ENCODE data around the gene RAMAC. TPM values are rescaled to one million over a fixed set of nuclear protein-coding genes. Genes with fewer than 3 reads are reported as not detected.
A peak's percentile ranks its signal among the peaks of the same experiment; 100 is the strongest.

RAMAC gene
- total RNA-seq, 3 donors from 2014 or later (not counting 1 experiment from before 2014, with no cell fraction given): 15.4 to 27.2 (median 25.7) TPM

GRCh38 chr15:83014205-83014653 lies 28.2 kb downstream of the RAMAC start:
- no peak overlapping the region for H3K4me3 Mint-ChIP-seq
- Histone ChIP-seq H3K36me3 (ENCODE audit: control insufficient read depth, insufficient read depth, low read length) (peaks cover 27% of the 10 kb centered on the region), H3K4me3 (ENCODE audit: low read length) (no peak overlapping the region), H3K27ac (ENCODE audit: low read length) (no peak overlapping the region), H3K9me3 (ENCODE audit: control insufficient read depth, insufficient read depth, low read length) (no peaks in the 10 kb centered on the region), H3K27me3 (ENCODE audit: control insufficient read depth, insufficient read depth, low read length) (no peaks in the 10 kb centered on the region), H3K4me1 (ENCODE audit: control insufficient read depth, insufficient read depth, low read length) (peaks cover 23% of the 10 kb centered on the region)
- intact Hi-C loops (cut with micrococcal nuclease): loop anchor here (5.0 to 10.0 kb wide), 3 partner anchors 93 to 207 kb away; partner anchors contain the start of genes FSD2, HDGFL3, TM6SF1 and WHAMM
- H3K4me1 Mint-ChIP-seq: peaks cover 45 to 47% of the 10 kb centered on the region in 2 donors
- no peaks in the 10 kb centered on the region for H3K36me3 Mint-ChIP-seq
- no peaks in the 10 kb centered on the region for H3K27me3 Mint-ChIP-seq (ENCODE audit: low read depth in 2 of 2)
- no peak for TF ChIP-seq CTCF (IDR thresholded peaks at IDR 0.05)
- no peaks in the 10 kb centered on the region for H3K9me3 Mint-ChIP-seq
- DNase-seq (no peak), ATAC-seq (no peak)
- peak overlapping the region; percentile 26 to 65 for H3K27ac Mint-ChIP-seq
- WGBS (ENCODE audit: insufficient coverage): 79% methylated on average over 5 of the region's 5 CpGs

- no peaks in the 10 kb centered on the region for H3K36me3 Mint-ChIP-seq
Observed at GRCh38 chr15:83015361-83015760, 29.4 kb downstream of the RAMAC start.

GRCh38 chr15:83016906-83017305 lies 30.9 kb downstream of the RAMAC start:
- H3K9me3 Mint-ChIP-seq: no peaks in the 10 kb centered on the region
- no peak overlapping the region for H3K27ac ChIP-seq (ENCODE audit: low read length)
- no peaks in the 10 kb centered on the region for H3K9me3 ChIP-seq (ENCODE audit: control insufficient read depth, insufficient read depth, low read length)
- TF ChIP-seq CTCF (IDR thresholded peaks at IDR 0.05): no peak
- H3K36me3 ChIP-seq (ENCODE audit: control insufficient read depth, insufficient read depth, low read length): peaks cover 35% of the 10 kb centered on the region
- no peak for ATAC-seq
- WGBS (ENCODE audit: insufficient coverage): 96% methylated on average over 4 of the region's 5 CpGs
- no peaks in the 10 kb centered on the region for H3K36me3 Mint-ChIP-seq
- no peak for DNase-seq
- no peaks in the 10 kb centered on the region for H3K27me3 Mint-ChIP-seq (ENCODE audit: low read depth in 2 of 2)
- peaks cover 22% of the 10 kb centered on the region in 2 donors for H3K4me1 Mint-ChIP-seq
- no peak overlapping the region for H3K4me3 Mint-ChIP-seq
- no peak overlapping the region for H3K4me3 ChIP-seq (ENCODE audit: low read length)
- no peaks in the 10 kb centered on the region for H3K27me3 ChIP-seq (ENCODE audit: control insufficient read depth, insufficient read depth, low read length)
- H3K27ac Mint-ChIP-seq: no peak overlapping the region
- peaks cover 10% of the 10 kb centered on the region for H3K4me1 ChIP-seq (ENCODE audit: control insufficient read depth, insufficient read depth, low read length)
- intact Hi-C loops (cut with micrococcal nuclease): loop anchor here (10.0 kb wide), 1 partner anchor 188 kb away; the partner anchor contains the start of gene HDGFL3

More at GRCh38 chr15:83015361-83015760, 29.4 kb downstream of the RAMAC start:
- Histone ChIP-seq H3K27me3 (ENCODE audit: control insufficient read depth, insufficient read depth, low read length) (no peaks in the 10 kb centered on the region), H3K4me3 (ENCODE audit: low read length) (no peak overlapping the region), H3K4me1 (ENCODE audit: control insufficient read depth, insufficient read depth, low read length) (peaks cover 19% of the 10 kb centered on the region), H3K9me3 (ENCODE audit: control insufficient read depth, insufficient read depth, low read length) (no peaks in the 10 kb centered on the region), H3K27ac (ENCODE audit: low read length) (no peak overlapping the region), H3K36me3 (ENCODE audit: control insufficient read depth, insufficient read depth, low read length) (peaks cover 28% of the 10 kb centered on the region)
- WGBS (ENCODE audit: insufficient coverage): 95% methylated on average over 4 of the region's 4 CpGs
- intact Hi-C loops (cut with micrococcal nuclease): loop anchor here (10.0 kb wide), 1 partner anchor 189 kb away; the partner anchor contains the start of gene HDGFL3
- Mint-ChIP-seq H3K27me3 (ENCODE audit: low read depth in 2 of 2) (no peaks in the 10 kb centered on the region), H3K9me3 (no peaks in the 10 kb centered on the region), H3K4me1 (peaks cover 34 to 37% of the 10 kb centered on the region in 2 donors), H3K27ac (peak overlapping the region; percentile 26 to 65), H3K4me3 (no peak overlapping the region)
- no peak for TF ChIP-seq CTCF (IDR thresholded peaks at IDR 0.05)
- no peak for ATAC-seq
- no peak for DNase-seq

- Histone ChIP-seq H3K27ac (ENCODE audit: low read length) (no peak overlapping the region), H3K9me3 (ENCODE audit: control insufficient read depth, insufficient read depth, low read length) (no peaks in the 10 kb centered on the region), H3K4me1 (ENCODE audit: control insufficient read depth, insufficient read depth, low read length) (no peaks in the 10 kb centered on the region), H3K4me3 (ENCODE audit: low read length) (no peak overlapping the region), H3K27me3 (ENCODE audit: control insufficient read depth, insufficient read depth, low read length) (no peaks in the 10 kb centered on the region), H3K36me3 (ENCODE audit: control insufficient read depth, insufficient read depth, low read length) (peaks cover 36% of the 10 kb centered on the region)
- intact Hi-C loops (cut with micrococcal nuclease): loop anchor here (10.0 kb wide), 1 partner anchor 186 kb away; the partner anchor contains the start of gene HDGFL3
- DNase-seq: no peak
- no peak overlapping the region for H3K27ac Mint-ChIP-seq
- H3K36me3 Mint-ChIP-seq: no peaks in the 10 kb centered on the region
- ATAC-seq: no peak
- no peak for TF ChIP-seq CTCF (IDR thresholded peaks at IDR 0.05)
- H3K27me3 Mint-ChIP-seq (ENCODE audit: low read depth in 2 of 2): no peaks in the 10 kb centered on the region
- no peak overlapping the region for H3K4me3 Mint-ChIP-seq
- H3K9me3 Mint-ChIP-seq: no peaks in the 10 kb centered on the region
- WGBS (ENCODE audit: insufficient coverage): 90% methylated on average over 2 of the region's 2 CpGs
- peaks cover 10% of the 10 kb centered on the region in 2 donors for H3K4me1 Mint-ChIP-seq
Observed at GRCh38 chr15:83018436-83018835, 32.4 kb downstream of the RAMAC start.

All from natural killer cell (primary cell).